ENCODE data around the gene MOSPD2. TPM values are rescaled to one million over a fixed set of nuclear protein-coding genes. Genes with fewer than 3 reads are reported as not detected.

MOSPD2 gene
- polyA plus RNA-seq, 1 donor (not counting 4 experiments of a cell fraction or from before 2014, with no cell fraction given) = 20.4 TPM

GRCh38 chrX:14875624-14876023 lies 2.4 kb downstream of the MOSPD2 start:
- H2AFZ ChIP-seq (ENCODE audit: control insufficient read depth, low read length) = no peak overlapping the region
- DNase-seq (ENCODE audit: low read depth, low spot score) = no peak
- H3K4me3 ChIP-seq (ENCODE audit: control insufficient read depth in 2 of 3, extremely low read depth in 1 of 3, insufficient read depth in 2 of 3, low read depth in 1 of 3, low read length in 3 of 3) = no peak overlapping the region
- H3K4me1 ChIP-seq (ENCODE audit: control insufficient read depth, extremely low read depth, insufficient read depth, low read length) = peaks cover 5% of the 10 kb centered on the region
- no peak overlapping the region for H3K27ac ChIP-seq (ENCODE audit: control insufficient read depth, insufficient read depth, low read length)
- no peaks in the 10 kb centered on the region for H3K9me3 ChIP-seq (ENCODE audit: control insufficient read depth, low read depth, low read length)
- TF ChIP-seq EZH2 (IDR thresholded peaks at IDR 0.05; ENCODE audit: low read length) (no peak), CTCF (optimal IDR thresholded peaks at IDR 0.05 in 1 of 3, IDR thresholded peaks at IDR 0.05 in 1 of 3, conservative IDR thresholded peaks at IDR 0.05 in 1 of 3; ENCODE audit: extremely low read depth in 1 of 3, insufficient read depth in 2 of 3, low read length in 3 of 3) (no peak)
- H3K79me2 ChIP-seq (ENCODE audit: control insufficient read depth, insufficient read depth, low read length) = peaks cover 21% of the 10 kb centered on the region
- no peaks in the 10 kb centered on the region for H4K20me1 ChIP-seq (ENCODE audit: control insufficient read depth, extremely low read depth, insufficient read depth, low read length)
- no peak overlapping the region for H3K9ac ChIP-seq (ENCODE audit: control insufficient read depth, extremely low read depth, insufficient read depth, low read length)
- dilution Hi-C loops (cut with MboI; ENCODE audit: extremely low pct_ligation_motif_present, low sequenced_read_pairs) = no loop called here
- no peak overlapping the region for H3K4me2 ChIP-seq (ENCODE audit: control insufficient read depth, extremely low read depth, insufficient read depth, low read depth, low read length)
- no peaks in the 10 kb centered on the region for H3K9me1 ChIP-seq (ENCODE audit: control insufficient read depth, extremely low read depth, insufficient read depth, low read length)
- H3K36me3 ChIP-seq (ENCODE audit: control insufficient read depth in 2 of 2, extremely low read depth in 1 of 2, insufficient read depth in 2 of 2, low read length in 2 of 2) = no peaks in the 10 kb centered on the region
- no peaks in the 10 kb centered on the region for H3K27me3 ChIP-seq (ENCODE audit: control insufficient read depth, extremely low read depth, insufficient read depth, low read length)
- FAIRE-seq = no peak

- no peak overlapping the region for H3K4me2 ChIP-seq (ENCODE audit: control insufficient read depth, extremely low read depth, insufficient read depth, low read depth, low read length)
- H3K4me1 ChIP-seq (ENCODE audit: control insufficient read depth, extremely low read depth, insufficient read depth, low read length) = no peaks in the 10 kb centered on the region
- no peaks in the 10 kb centered on the region for H3K36me3 ChIP-seq (ENCODE audit: control insufficient read depth in 2 of 2, extremely low read depth in 1 of 2, insufficient read depth in 2 of 2, low read length in 2 of 2)
- DNase-seq (ENCODE audit: low read depth, low spot score) (no peak), FAIRE-seq (no peak)
- H3K79me2 ChIP-seq (ENCODE audit: control insufficient read depth, insufficient read depth, low read length) = no peaks in the 10 kb centered on the region
- dilution Hi-C loops (cut with MboI; ENCODE audit: extremely low pct_ligation_motif_present, low sequenced_read_pairs) = no loop called here
- no peak overlapping the region for H3K4me3 ChIP-seq (ENCODE audit: control insufficient read depth in 2 of 3, extremely low read depth in 1 of 3, insufficient read depth in 2 of 3, low read depth in 1 of 3, low read length in 3 of 3)
- TF ChIP-seq EZH2 (IDR thresholded peaks at IDR 0.05; ENCODE audit: low read length) (no peak), CTCF (optimal IDR thresholded peaks at IDR 0.05 in 1 of 3, IDR thresholded peaks at IDR 0.05 in 1 of 3, conservative IDR thresholded peaks at IDR 0.05 in 1 of 3; ENCODE audit: extremely low read depth in 1 of 3, insufficient read depth in 2 of 3, low read length in 3 of 3) (no peak)
- H3K9me3 ChIP-seq (ENCODE audit: control insufficient read depth, low read depth, low read length) = no peaks in the 10 kb centered on the region
- no peak overlapping the region for H3K27ac ChIP-seq (ENCODE audit: control insufficient read depth, insufficient read depth, low read length)
- no peak overlapping the region for H3K9ac ChIP-seq (ENCODE audit: control insufficient read depth, extremely low read depth, insufficient read depth, low read length)
- no peaks in the 10 kb centered on the region for H3K27me3 ChIP-seq (ENCODE audit: control insufficient read depth, extremely low read depth, insufficient read depth, low read length)
- no peak overlapping the region for H2AFZ ChIP-seq (ENCODE audit: control insufficient read depth, low read length)
- no peaks in the 10 kb centered on the region for H3K9me1 ChIP-seq (ENCODE audit: control insufficient read depth, extremely low read depth, insufficient read depth, low read length)
- H4K20me1 ChIP-seq (ENCODE audit: control insufficient read depth, extremely low read depth, insufficient read depth, low read length) = no peaks in the 10 kb centered on the region
Observed at GRCh38 chrX:14883826-14884225, 10.6 kb downstream of the MOSPD2 start.
